Lung (tissue), 12 donors: ENCODE results near the gene RAP1GDS1. TPM values are rescaled to one million over a fixed set of nuclear protein-coding genes. Genes with fewer than 3 reads are reported as not detected.

Experiments
- ATAC-seq: fragments of 200-7000 bp; cut with Tn5 transposase; one replicate; pipeline ENCODE4 v1.9.1; 2020; ENCODE audit warnings: moderate number of reproducible peaks; ENCODE audit not compliant: insufficient read depth, low FRiP score
- DNase-seq, 3 donors: peaks; one replicate each; pipeline ENCODE4 v3.0.0-alpha.2; 2013 to 2017
- H3K27ac ChIP-seq, 2 donors: one replicate each; pipeline ENCODE4 v1.5.1; 2013; ENCODE audit warnings: mild to moderate bottlenecking in 2 of 2, moderate library complexity in 2 of 2, control low read depth in 1 of 2, inconsistent platforms in 1 of 2, low read depth in 1 of 2, low read length in 1 of 2
- H3K27me3 ChIP-seq, 3 donors: one replicate each; pipeline ENCODE4 v1.5.1; 2013; ENCODE audit warnings: low read length in 2 of 3; ENCODE audit not compliant: control insufficient read depth in 3 of 3, insufficient read depth in 3 of 3
- H3K36me3 ChIP-seq, 4 donors: one replicate each; pipeline ENCODE4 v1.5.1; 2013; ENCODE audit warnings: low read length in 4 of 4, mild to moderate bottlenecking in 1 of 4, moderate library complexity in 1 of 4; ENCODE audit not compliant: control insufficient read depth in 4 of 4, insufficient read depth in 4 of 4
- H3K4me1 ChIP-seq, 5 donors: one replicate each; pipeline ENCODE4 v1.5.1; 2013; ENCODE audit warnings: low read length in 5 of 5, mild to moderate bottlenecking in 2 of 5, moderate library complexity in 1 of 5; ENCODE audit not compliant: control insufficient read depth in 5 of 5, insufficient read depth in 5 of 5
- H3K4me3 ChIP-seq: one replicate; pipeline ENCODE4 v1.5.1; 2013; ENCODE audit warnings: mild to moderate bottlenecking, control low read depth, moderate library complexity
- H3K9ac ChIP-seq, 2 donors: one replicate each; pipeline ENCODE4 v1.5.1; 2013; ENCODE audit warnings: low read length in 2 of 2, control low read depth in 1 of 2; ENCODE audit not compliant: insufficient read depth in 1 of 2
- H3K9me3 ChIP-seq, 4 donors: one replicate each; pipeline ENCODE4 v1.5.1; 2013; ENCODE audit warnings: low read length in 3 of 4, mild to moderate bottlenecking in 1 of 4, moderate library complexity in 1 of 4; ENCODE audit not compliant: control insufficient read depth in 4 of 4, insufficient read depth in 3 of 4
- WGBS, 2 donors: extraction: QIAGEN DNeasy Blood & Tissue Kit; methylation state at CpG; one replicate each; pipeline ENCODE4 v1.1.7; 2013; 5-methylcytosine and 5-hydroxymethylcytosine counted together
- polyA plus RNA-seq, 2 donors: library from polyadenylated mRNA; stranded (reverse); fragments of 200-250 nt; gene quantifications; one replicate each; pipeline ENCODE4 v1.2.1, GENCODE V29; 2013
- total RNA-seq, 2 donors: library from RNA; depleted of rRNA in 1 of 2; stranded (reverse); fragments of >200 nt in 1 of 2; gene quantifications; one replicate each; pipeline ENCODE4 v1.2.1, GENCODE V29; 2014 to 2021
- TF ChIP-seq, protein P1 (sequence below): IDR thresholded peaks from 2 replicates; pipeline ENCODE4 v1.5.1; 2012; ENCODE audit warnings: mild to moderate bottlenecking; ENCODE audit errors: control extremely low read depth, extremely low read depth
- donor health status: control.
- donor health status: control.
- donor health status: Bipolar disorder and iron deficiency.
- donor health status: healthy.
- donor health status: DM: yes; HTN: yes; CAD: no.

Gene RAP1GDS1
- total and polyA plus RNA-seq, 4 donors: 12.3 to 41.6 (median 26.5) TPM

DNA sequence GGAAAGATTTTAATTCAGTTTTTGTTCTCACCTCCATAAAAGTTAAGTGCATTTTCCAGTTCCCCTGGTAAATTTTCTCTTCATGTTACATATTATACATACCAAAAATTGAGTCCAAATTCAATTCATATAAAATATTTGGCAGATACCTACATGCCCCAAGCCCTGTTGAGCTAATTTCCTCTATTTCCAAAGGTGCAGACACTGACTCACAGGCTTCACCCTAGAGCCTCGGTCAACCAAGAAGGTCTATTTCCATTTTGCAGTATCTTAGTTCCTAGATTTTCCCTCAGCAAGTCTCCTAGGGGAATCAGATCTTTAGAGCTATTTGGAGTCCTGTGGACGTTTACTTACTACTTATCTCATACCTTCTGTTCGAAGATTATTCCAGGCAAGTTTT is 222.8 kb downstream of the RAP1GDS1 start:
- Histone ChIP-seq H3K36me3 (peaks cover 0 to 2% (median 0%) of the 10 kb centered on the region in 4 donors), H3K4me3 (no peak overlapping the region), H3K27me3 (no peaks in the 10 kb centered on the region), H3K9me3 (no peaks in the 10 kb centered on the region), H3K4me1 (peaks cover 0 to 21% (median 0%) of the 10 kb centered on the region in 5 donors), H3K9ac (no peak overlapping the region), H3K27ac (no peak overlapping the region)
- WGBS, 2 donors: 84 to 85% methylated on average over 3 of the region's 3 CpGs
- DNase-seq (no peak), ATAC-seq (no peak)
- TF ChIP-seq, protein P1, sequence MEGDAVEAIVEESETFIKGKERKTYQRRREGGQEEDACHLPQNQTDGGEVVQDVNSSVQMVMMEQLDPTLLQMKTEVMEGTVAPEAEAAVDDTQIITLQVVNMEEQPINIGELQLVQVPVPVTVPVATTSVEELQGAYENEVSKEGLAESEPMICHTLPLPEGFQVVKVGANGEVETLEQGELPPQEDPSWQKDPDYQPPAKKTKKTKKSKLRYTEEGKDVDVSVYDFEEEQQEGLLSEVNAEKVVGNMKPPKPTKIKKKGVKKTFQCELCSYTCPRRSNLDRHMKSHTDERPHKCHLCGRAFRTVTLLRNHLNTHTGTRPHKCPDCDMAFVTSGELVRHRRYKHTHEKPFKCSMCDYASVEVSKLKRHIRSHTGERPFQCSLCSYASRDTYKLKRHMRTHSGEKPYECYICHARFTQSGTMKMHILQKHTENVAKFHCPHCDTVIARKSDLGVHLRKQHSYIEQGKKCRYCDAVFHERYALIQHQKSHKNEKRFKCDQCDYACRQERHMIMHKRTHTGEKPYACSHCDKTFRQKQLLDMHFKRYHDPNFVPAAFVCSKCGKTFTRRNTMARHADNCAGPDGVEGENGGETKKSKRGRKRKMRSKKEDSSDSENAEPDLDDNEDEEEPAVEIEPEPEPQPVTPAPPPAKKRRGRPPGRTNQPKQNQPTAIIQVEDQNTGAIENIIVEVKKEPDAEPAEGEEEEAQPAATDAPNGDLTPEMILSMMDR: no peak

DNA sequence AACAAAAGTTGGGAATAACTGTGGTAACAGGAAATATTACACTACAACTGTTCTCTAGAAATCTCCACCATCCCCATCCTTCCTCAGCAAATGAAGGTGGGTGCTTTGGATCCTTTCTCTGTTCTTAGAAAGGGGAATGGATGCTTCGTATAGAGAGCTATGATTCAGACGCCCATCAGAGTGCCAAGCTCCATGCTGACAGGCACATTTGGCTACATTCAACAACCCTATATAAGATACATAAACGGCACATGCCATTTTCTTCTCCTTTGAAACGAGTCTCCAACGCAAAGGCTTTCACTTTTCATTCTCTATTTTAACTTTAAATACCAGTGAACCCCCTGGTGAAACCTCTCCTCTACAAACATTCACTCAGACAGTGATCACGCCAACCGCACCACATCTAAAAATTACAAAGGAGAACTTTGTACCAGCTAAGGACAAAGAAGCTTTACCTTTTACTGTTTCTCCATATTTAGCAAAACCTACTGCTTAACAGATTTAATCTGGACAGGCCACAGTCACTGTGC is 224.7 kb downstream of the RAP1GDS1 start:
- H3K9ac ChIP-seq: no peak overlapping the region
- H3K27me3 ChIP-seq: no peaks in the 10 kb centered on the region
- H3K9me3 ChIP-seq: no peaks in the 10 kb centered on the region
- H3K4me3 ChIP-seq: no peak overlapping the region
- WGBS, 2 donors: 91 to 95% methylated on average over 7 of the region's 7 CpGs
- no peak for DNase-seq
- no peak overlapping the region for H3K27ac ChIP-seq
- ATAC-seq: no peak
- H3K36me3 ChIP-seq: peaks cover 0 to 2% (median 0%) of the 10 kb centered on the region in 4 donors
- TF ChIP-seq, protein P1: no peak
- peaks cover 0 to 16% (median 0%) of the 10 kb centered on the region in 5 donors for H3K4me1 ChIP-seq

DNA sequence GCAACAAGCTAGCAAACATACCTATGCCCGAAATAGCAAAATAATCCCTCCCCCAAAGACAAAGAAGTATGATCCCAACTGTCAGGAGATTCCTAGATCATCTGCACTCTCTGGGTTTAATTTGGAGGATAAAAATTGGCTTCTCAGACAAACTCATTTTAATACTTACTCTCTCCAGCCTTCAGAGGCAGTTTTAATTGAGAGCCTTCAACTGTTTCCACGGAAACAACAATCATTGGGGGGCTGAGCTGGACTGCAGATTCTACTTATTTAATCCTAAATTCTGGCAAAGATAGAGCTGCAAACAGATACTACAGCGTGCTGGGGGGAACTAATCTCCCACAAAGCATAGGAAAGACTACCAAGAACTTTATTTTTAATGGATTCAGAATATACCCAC is 229.1 kb downstream of the RAP1GDS1 start:
- WGBS, 2 donors: 96 to 98% methylated on average over 3 of the region's 3 CpGs
- H3K4me3 ChIP-seq: no peak overlapping the region
- ATAC-seq (no peak), DNase-seq (no peak)
- H3K4me1 ChIP-seq: peaks cover 0 to 6% (median 0%) of the 10 kb centered on the region in 5 donors
- no peaks in the 10 kb centered on the region for H3K9me3 ChIP-seq
- no peak overlapping the region for H3K9ac ChIP-seq
- no peak overlapping the region for H3K27ac ChIP-seq
- no peaks in the 10 kb centered on the region for H3K36me3 ChIP-seq
- H3K27me3 ChIP-seq: no peaks in the 10 kb centered on the region
- TF ChIP-seq, protein P1: no peak
